ENCODE measurements around the gene BTBD19. TPM values are rescaled to one million over a fixed set of nuclear protein-coding genes. Genes with fewer than 3 reads are reported as not detected.

The BTBD19 gene
- total RNA-seq, 1 donor from 2014 or later, result 30.6 TPM

- Histone ChIP-seq H3K79me2 (ENCODE audit: insufficient read depth, low read length) (peaks cover 35% of the 10 kb centered on the region), H4K20me1 (ENCODE audit: insufficient read depth, low read length) (peaks cover 32% of the 10 kb centered on the region), H3K9me3 (ENCODE audit: insufficient read depth, low read depth, low read length) (no peaks in the 10 kb centered on the region), H3K36me3 (ENCODE audit: insufficient read depth, low read length) (peaks cover 16% of the 10 kb centered on the region), H3K27me3 (ENCODE audit: insufficient read depth, low read length) (no peaks in the 10 kb centered on the region), H3K4me3 (ENCODE audit: insufficient read depth, low read depth, low read length) (no peak overlapping the region), H3K4me1 (ENCODE audit: insufficient read depth, low read length) (peaks cover 23% of the 10 kb centered on the region), H3K27ac (ENCODE audit: low read depth, low read length) (no peak overlapping the region), H2AFZ (ENCODE audit: low read depth, low read length) (no peak overlapping the region), H3K4me2 (ENCODE audit: low read length) (no peak overlapping the region), H3K9ac (ENCODE audit: low read length) (no peak overlapping the region)
- Mint-ChIP-seq H3K36me3 (ENCODE audit: low read depth, unreplicated experiment) (peaks cover 15% of the 10 kb centered on the region), H3K4me3 (ENCODE audit: unreplicated experiment) (peak overlapping the region; percentile 50), H3K27me3 (ENCODE audit: low read depth, unreplicated experiment) (no peaks in the 10 kb centered on the region), H3K4me1 (ENCODE audit: low read depth, unreplicated experiment) (peaks cover 16% of the 10 kb centered on the region), H3K9me3 (ENCODE audit: unreplicated experiment) (no peaks in the 10 kb centered on the region), H3K27ac (ENCODE audit: unreplicated experiment) (peak overlapping the region; percentile 62)
- no peak for TF ChIP-seq CTCF (IDR thresholded peaks at IDR 0.05; ENCODE audit: insufficient read depth, low read depth, low read length)
- no peak for TF ChIP-seq EZH2 (IDR thresholded peaks at IDR 0.05; ENCODE audit: insufficient read depth, low read length)
- DNase-seq (ENCODE audit: low read depth) (no peak), FAIRE-seq (no peak)
These were observed 9.6 kb upstream of the BTBD19 start for GRCh38 chr1:44798481-44799365.

- Histone ChIP-seq H3K4me3 (ENCODE audit: insufficient read depth, low read depth, low read length) (peak within 1 kb of the TSS; percentile 91), H3K9me3 (ENCODE audit: insufficient read depth, low read depth, low read length) (no peaks in the 10 kb centered on the region), H3K4me1 (ENCODE audit: insufficient read depth, low read length) (peaks cover 27% of the 10 kb centered on the region), H3K79me2 (ENCODE audit: insufficient read depth, low read length) (peaks cover 45% of the 10 kb centered on the region), H4K20me1 (ENCODE audit: insufficient read depth, low read length) (peaks cover 40% of the 10 kb centered on the region), H2AFZ (ENCODE audit: low read depth, low read length) (peak within 1 kb of the TSS; percentile 78), H3K4me2 (ENCODE audit: low read length) (peak within 1 kb of the TSS; percentile 99), H3K9ac (ENCODE audit: low read length) (peak within 1 kb of the TSS; percentile 90), H3K27me3 (ENCODE audit: insufficient read depth, low read length) (no peaks in the 10 kb centered on the region), H3K27ac (ENCODE audit: low read depth, low read length) (peak within 1 kb of the TSS; percentile 77), H3K36me3 (ENCODE audit: insufficient read depth, low read length) (peaks cover 26% of the 10 kb centered on the region)
- H3K27ac Mint-ChIP-seq (ENCODE audit: unreplicated experiment), result peak within 1 kb of the TSS; percentile 97
- H3K4me3 Mint-ChIP-seq (ENCODE audit: unreplicated experiment), result peak within 1 kb of the TSS; percentile 90
- peaks cover 19% of the 10 kb centered on the region for H3K36me3 Mint-ChIP-seq (ENCODE audit: low read depth, unreplicated experiment)
- no peak for FAIRE-seq
- TF ChIP-seq CTCF (IDR thresholded peaks at IDR 0.05; ENCODE audit: insufficient read depth, low read depth, low read length) (peak; percentile 65), EZH2 (IDR thresholded peaks at IDR 0.05; ENCODE audit: insufficient read depth, low read length) (no peak)
- peak; percentile 93 for DNase-seq (ENCODE audit: low read depth)
- no peaks in the 10 kb centered on the region for H3K9me3 Mint-ChIP-seq (ENCODE audit: unreplicated experiment)
- H3K27me3 Mint-ChIP-seq (ENCODE audit: low read depth, unreplicated experiment), result no peaks in the 10 kb centered on the region
- peaks cover 16% of the 10 kb centered on the region for H3K4me1 Mint-ChIP-seq (ENCODE audit: low read depth, unreplicated experiment)
These were observed 8.3 kb upstream of the BTBD19 start, which contains the start of gene PLK3 for GRCh38 chr1:44799770-44800584. PLK3 (plus strand) TSS chr1:44800377; CDS start chr1:44800464, 87 bp downstream.
